Measurements from ENCODE around the gene ADM.

Gene ADM

GRCh38 chr11:10310301-10310841, 5.5 kb downstream of the ADM start:
- peak; percentile 83 for DNase-seq

GRCh38 chr11:10311802-10312201, 6.9 kb downstream of the ADM start:
- no peak for DNase-seq

DNA sequence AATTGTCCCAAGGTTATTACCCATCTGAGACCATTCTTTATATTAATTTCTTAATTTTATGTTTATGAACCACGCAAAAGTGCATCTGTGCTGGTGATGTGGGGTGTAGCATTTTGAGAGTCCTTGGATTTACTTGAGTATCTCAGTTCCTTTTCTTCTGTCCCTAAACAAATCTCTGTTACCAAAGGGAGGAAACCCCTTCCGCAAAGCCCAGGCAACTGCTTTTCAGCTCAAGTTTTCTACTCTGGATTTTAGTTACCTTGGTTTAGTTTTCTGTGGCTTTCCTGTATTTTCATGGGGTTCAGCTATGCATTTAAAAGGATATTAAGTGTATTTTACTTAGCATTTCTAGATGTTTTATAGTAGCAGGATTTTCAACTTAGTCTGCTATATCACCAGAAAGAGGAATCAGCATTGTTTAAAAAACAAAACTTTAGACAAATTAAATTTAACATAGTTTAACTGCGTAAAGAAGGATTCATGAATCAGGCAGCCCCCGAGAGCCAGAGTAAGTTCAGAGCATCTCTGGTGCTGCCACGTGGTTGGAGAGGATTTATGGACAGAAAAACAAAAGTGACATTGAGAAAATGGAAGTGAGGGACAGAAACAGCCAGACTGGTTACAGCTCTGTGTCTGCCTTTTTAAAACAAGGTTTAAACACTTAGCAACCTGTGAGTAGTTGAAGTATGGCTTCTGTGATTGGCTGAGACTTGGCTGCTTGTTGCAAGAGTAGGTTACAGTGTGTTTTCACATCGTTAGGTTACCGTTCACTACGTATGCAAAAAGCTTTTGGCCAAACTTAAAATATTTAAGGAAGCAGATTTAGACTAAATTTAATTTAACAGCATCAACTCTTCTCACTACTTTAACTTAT, 9.6 kb downstream of the ADM start:
- peak; percentile 48 for DNase-seq

GRCh38 chr11:10315083-10315482, 10.2 kb downstream of the ADM start:
- no peak for DNase-seq

GRCh38 chr11:10317151-10317755, 12.4 kb downstream of the ADM start:
- DNase-seq, result no peak

DNA sequence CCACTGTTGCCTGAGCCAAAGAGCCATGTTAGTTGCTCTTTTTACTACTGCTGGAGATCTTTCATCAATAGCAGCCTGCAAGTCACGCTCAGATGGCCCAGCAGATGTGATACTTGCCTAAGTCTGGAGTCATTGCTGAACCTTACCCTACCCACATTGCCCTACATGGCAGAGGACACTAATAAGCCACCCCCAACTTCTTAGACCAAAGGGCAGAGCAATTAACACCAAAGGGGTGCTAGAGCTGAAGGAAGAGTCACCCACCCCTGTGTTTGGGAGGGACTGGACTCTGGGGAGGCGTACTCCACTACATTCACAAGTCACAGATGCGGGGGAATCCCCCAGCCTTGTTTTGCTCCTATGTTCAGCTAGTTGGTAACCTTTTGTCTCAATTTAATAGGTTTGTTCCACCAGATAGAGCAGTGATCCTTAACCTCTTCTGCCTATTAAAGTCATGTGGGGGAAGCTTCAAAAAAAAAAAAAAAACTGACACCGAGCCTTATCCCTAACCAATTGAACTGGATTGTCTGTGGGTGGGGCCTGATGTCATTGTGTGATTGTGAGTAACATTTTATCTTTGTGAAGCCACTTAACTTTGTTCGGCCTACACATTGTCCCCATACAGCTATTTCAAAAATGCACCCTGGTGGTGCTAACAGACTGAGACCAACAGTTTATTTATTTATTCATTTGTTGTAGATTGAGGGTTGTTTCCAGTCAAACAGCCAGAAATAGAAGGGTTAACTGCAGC, 13.1 kb downstream of the ADM start:
- DNase-seq, result peak; percentile 55

DNA sequence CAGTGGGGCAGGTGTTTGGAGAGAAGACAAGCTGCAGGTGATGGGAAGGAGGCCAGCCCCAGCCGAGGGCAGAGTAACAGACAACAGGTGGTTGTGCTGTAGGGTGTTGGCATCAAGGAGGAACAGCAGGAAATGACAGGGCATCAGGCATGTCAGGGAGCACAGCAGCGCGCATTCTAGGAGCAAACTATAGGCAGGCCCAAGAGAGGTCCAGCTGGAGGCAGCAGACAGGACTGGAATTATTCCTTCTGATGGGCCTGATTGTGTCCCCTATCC, 13.6 kb downstream of the ADM start:
- DNase-seq, result peak; percentile 83

DNA sequence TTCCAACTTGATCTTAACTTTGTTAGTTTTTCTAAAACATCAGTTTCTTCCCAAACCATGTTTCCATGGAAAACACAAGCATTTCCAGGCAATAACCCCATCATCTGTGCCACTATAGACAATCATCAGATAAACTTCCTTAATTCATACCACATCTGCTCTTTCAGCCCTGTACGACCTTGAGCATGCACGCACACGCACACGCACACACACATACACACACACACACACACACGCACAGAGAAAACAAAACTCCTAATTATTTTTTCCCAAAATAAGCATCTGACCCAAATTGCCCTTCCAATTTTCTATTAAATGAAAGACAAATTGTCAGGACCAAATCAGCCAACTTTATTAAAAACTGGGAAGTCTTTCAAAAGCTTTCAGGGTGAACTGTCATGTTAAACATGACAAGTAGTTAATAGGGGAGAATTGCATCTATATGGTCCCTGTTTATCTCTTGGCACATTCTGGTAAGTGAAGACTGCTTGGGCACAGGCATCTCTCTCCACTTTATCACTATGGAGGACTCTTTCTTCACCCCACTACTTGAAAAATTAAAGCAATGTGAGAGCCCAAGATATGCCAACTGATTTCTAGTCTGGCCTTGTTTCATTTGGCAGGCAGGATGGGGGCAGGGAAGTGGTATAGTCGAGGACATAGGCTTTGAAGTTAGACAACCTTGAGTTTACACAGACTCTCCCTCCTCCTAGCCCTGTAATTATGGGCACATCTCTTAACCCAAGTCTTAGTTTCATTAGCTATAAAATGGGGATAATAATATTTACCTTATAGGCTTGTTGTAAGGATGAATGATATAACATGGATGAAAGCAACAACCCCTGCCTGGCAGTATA, 15.1 kb downstream of the ADM start:
- no peak for DNase-seq

DNA sequence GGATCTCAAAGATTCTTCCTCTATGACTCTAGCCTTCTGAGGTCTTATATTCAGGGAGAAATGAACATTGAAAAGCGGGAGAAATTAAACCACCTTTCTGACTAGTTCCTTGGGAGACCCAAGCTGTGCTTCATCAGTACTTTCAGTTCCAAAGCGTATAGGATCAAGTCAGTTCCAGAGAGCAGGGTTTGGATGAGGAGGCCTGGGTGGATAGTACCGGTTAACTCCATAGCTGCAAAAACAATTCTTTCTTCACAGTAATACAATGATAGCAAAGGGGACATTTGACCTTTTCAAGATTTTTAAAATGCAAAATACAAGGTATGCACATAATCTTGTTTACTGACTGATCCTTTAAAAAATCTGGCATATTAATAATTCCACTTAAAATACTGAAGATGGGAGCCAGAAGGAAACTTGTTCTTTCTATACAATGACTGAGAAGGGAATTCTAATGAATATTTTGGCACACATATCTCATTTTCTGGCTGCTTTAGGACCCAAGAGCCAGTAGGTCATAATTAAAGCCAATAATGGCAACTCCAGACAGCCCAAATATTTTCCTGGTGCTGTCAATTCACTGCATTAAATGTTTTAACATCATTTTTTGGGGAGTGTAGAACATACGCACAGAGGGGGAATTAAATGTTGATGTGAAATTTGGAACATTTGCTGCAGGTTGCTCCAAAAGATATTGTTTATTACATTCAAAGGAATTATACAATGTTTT, 16.0 kb downstream of the ADM start:
- DNase-seq, result no peak

- no peak for DNase-seq
Measured at GRCh38 chr11:10322401-10322800, 17.5 kb downstream of the ADM start.

DNA sequence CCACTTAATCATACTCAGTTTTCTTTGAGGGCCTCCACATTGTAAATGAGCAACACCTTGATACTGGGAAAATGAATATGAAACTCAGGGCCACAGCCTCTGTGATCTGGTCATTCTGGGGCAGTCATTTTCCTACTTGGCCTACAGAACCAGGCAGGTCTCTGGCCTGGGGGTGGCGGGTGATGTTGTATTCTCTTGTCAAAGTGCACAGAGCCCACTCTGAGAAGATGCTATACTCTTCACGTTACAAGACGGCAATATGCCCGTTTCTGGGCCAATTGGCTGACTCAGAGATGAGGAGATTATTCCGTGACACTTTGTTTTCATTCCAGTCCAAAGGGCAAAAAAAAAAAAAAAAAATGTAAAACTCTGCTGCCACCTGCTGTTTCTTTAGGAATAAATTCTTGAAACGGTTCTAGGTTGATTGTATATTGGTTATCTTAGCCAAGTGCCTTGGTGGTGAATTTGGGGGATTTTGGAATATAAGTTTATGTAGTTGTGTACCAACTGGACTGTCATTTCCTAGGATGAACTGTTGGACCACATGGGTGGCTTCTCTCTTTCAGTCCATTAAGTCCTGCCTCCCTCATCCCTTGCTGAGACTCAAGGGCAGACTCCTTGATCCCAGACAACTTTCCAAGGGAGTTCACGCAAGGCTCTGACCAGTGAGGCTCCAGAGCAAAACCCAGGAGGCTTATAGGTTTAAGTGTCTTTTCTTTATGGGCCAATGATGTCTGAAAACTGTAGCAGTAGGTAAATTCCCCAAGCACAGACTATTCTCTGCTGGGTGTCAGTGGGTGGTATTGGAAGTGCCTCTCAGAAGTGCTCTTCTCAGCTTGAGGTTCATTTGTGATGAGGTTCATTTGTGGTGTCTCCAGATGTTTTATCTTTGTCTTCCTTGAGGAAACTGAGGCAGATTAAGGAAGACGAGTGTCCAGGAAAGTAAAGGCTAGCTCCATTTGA, 18.2 kb downstream of the ADM start:
- peak; percentile 57 for DNase-seq

DNA sequence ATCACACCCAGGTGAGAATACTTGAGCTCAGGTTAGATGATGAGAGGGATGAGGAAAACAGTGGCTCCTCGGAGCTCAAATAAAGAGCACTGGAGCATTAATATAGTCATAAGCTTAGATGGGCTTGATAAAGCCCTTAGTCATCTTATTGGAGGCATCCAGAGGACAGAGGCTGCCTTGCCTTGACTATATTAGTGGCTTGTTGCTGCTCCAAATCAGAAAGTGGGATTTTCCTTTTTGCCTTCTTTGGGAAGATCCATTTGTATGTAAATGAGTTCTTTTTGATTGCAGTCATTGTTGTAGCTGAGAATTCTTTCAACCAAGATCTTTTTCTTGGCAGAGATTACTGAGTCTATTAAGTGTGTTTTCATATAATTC, 18.9 kb downstream of the ADM start:
- no peak for DNase-seq

- no peak for DNase-seq
Measured at GRCh38 chr11:10324474-10324873, 19.6 kb downstream of the ADM start.

GRCh38 chr11:10325277-10326011, 20.6 kb downstream of the ADM start:
- no peak for DNase-seq

GRCh38 chr11:10326012-10326964, 21.4 kb downstream of the ADM start:
- DNase-seq, result no peak

- no peak for DNase-seq
Measured at GRCh38 chr11:10327254-10327653, 22.4 kb downstream of the ADM start.

DNA sequence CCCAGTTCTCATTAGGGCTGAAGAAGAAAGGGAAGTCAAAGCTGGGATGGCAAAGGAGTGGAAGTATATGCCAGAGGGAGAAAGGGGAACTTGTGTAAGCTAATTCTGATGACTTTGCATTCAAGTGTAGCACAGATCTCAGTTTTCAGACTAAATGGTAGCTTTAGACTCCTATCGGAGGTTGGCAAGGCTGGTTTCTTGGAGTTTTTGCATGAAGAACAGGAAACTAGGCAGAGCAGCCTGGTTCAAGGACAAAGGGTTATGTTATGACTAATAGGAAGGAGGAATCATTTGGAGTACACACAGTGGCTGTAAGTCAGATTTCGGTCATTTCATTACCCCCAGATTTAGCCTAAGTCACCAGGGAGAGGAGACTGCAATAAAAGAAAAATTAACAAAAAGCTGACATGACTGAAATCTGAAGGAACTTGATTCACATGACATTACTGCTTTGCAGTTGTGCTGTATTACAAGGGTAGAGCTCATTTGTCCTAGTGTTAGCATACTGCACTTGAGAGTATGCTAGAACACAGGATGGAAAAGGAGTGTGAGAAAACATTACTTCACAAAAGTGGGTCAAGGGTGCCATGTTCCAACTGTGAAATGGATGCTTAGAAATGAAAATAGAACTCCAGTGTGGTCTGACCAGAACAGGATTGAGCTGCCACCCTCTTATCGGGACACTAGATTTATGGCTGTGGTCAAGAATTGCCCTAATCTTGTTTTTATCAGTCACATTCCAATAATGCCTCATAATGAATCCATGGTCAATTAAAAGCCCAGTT, 23.6 kb downstream of the ADM start:
- DNase-seq, result no peak

- no peak for DNase-seq
Measured at GRCh38 chr11:10329356-10329755, 24.5 kb downstream of the ADM start.

Data from RPMI8226 (cell line).